ENCODE results near the gene FMN1. TPM values are rescaled to one million over a fixed set of nuclear protein-coding genes. Genes with fewer than 3 reads are reported as not detected.

The FMN1 gene
- total and polyA plus RNA-seq, 2 of the 8 experiments (the other 6 are each of a cell fraction or from before 2014, with no cell fraction given), result 0.27 to 3.7 TPM

DNA sequence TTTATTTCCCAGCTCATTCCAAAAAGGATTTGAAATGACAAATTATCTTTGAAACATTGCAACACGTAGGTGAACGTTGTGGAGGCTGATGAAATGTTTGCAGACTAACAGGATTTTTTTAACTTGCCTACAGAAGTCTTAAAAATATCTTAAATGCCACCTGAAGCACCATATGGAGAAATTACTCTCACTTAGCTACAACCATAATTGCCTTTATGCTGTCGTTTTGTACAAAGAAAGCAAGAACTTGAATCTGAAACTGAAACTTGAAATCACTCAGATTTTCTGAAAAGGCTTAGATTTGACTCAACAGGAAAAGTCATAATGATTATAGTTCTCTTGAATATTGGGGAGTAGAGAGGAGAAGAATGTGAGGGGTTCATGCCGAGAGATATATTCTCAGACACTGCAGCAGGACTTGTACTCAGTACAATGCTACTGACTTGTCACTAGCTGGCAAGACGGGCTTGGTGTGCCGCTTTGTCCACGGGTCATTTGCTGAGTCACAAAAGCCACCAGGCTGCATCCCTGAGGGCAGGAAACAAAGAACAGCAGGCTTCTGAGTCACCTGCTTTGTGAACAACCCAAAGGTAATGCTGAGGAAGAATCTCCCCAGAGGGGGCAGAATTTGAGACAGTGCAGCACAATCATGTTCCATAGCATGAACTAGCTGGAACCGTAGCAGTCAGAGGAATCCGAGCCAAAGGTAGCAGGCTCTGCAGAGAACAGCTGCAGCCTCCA, 7.1 kb upstream of the FMN1 start (continued):
- TF ChIP-seq, protein P1, sequence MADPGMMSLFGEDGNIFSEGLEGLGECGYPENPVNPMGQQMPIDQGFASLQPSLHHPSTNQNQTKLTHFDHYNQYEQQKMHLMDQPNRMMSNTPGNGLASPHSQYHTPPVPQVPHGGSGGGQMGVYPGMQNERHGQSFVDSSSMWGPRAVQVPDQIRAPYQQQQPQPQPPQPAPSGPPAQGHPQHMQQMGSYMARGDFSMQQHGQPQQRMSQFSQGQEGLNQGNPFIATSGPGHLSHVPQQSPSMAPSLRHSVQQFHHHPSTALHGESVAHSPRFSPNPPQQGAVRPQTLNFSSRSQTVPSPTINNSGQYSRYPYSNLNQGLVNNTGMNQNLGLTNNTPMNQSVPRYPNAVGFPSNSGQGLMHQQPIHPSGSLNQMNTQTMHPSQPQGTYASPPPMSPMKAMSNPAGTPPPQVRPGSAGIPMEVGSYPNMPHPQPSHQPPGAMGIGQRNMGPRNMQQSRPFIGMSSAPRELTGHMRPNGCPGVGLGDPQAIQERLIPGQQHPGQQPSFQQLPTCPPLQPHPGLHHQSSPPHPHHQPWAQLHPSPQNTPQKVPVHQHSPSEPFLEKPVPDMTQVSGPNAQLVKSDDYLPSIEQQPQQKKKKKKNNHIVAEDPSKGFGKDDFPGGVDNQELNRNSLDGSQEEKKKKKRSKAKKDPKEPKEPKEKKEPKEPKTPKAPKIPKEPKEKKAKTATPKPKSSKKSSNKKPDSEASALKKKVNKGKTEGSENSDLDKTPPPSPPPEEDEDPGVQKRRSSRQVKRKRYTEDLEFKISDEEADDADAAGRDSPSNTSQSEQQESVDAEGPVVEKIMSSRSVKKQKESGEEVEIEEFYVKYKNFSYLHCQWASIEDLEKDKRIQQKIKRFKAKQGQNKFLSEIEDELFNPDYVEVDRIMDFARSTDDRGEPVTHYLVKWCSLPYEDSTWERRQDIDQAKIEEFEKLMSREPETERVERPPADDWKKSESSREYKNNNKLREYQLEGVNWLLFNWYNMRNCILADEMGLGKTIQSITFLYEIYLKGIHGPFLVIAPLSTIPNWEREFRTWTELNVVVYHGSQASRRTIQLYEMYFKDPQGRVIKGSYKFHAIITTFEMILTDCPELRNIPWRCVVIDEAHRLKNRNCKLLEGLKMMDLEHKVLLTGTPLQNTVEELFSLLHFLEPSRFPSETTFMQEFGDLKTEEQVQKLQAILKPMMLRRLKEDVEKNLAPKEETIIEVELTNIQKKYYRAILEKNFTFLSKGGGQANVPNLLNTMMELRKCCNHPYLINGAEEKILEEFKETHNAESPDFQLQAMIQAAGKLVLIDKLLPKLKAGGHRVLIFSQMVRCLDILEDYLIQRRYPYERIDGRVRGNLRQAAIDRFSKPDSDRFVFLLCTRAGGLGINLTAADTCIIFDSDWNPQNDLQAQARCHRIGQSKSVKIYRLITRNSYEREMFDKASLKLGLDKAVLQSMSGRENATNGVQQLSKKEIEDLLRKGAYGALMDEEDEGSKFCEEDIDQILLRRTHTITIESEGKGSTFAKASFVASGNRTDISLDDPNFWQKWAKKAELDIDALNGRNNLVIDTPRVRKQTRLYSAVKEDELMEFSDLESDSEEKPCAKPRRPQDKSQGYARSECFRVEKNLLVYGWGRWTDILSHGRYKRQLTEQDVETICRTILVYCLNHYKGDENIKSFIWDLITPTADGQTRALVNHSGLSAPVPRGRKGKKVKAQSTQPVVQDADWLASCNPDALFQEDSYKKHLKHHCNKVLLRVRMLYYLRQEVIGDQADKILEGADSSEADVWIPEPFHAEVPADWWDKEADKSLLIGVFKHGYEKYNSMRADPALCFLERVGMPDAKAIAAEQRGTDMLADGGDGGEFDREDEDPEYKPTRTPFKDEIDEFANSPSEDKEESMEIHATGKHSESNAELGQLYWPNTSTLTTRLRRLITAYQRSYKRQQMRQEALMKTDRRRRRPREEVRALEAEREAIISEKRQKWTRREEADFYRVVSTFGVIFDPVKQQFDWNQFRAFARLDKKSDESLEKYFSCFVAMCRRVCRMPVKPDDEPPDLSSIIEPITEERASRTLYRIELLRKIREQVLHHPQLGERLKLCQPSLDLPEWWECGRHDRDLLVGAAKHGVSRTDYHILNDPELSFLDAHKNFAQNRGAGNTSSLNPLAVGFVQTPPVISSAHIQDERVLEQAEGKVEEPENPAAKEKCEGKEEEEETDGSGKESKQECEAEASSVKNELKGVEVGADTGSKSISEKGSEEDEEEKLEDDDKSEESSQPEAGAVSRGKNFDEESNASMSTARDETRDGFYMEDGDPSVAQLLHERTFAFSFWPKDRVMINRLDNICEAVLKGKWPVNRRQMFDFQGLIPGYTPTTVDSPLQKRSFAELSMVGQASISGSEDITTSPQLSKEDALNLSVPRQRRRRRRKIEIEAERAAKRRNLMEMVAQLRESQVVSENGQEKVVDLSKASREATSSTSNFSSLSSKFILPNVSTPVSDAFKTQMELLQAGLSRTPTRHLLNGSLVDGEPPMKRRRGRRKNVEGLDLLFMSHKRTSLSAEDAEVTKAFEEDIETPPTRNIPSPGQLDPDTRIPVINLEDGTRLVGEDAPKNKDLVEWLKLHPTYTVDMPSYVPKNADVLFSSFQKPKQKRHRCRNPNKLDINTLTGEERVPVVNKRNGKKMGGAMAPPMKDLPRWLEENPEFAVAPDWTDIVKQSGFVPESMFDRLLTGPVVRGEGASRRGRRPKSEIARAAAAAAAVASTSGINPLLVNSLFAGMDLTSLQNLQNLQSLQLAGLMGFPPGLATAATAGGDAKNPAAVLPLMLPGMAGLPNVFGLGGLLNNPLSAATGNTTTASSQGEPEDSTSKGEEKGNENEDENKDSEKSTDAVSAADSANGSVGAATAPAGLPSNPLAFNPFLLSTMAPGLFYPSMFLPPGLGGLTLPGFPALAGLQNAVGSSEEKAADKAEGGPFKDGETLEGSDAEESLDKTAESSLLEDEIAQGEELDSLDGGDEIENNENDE (IDR thresholded peaks at IDR 0.05; ENCODE audit: insufficient replicate concordance, low read length), result no peak
- TF ChIP-seq SP1 (IDR thresholded peaks at IDR 0.05; ENCODE audit: low read depth, low read length) (no peak), MAFK (IDR thresholded peaks at IDR 0.05; ENCODE audit: low read depth, low read length) (peak; percentile 87), SAP30 (IDR thresholded peaks at IDR 0.05; ENCODE audit: insufficient read depth, insufficient replicate concordance, low read length) (no peak), PHF8 (conservative IDR thresholded peaks at IDR 0.05; ENCODE audit: low read depth, low read length) (no peak), RNF2 (IDR thresholded peaks at IDR 0.05; ENCODE audit: borderline replicate concordance, low read depth, low read length, missing control alignments, poor library complexity, severe bottlenecking) (no peak), CREB1 (IDR thresholded peaks at IDR 0.05) (no peak), HDAC2 (IDR thresholded peaks at IDR 0.05; ENCODE audit: borderline replicate concordance in 1 of 2, low read depth in 2 of 2, low read length in 2 of 2) (no peak), POLR2A (IDR thresholded peaks at IDR 0.05; ENCODE audit: control extremely low read depth in 1 of 2, low read depth in 2 of 2, low read length in 2 of 2) (no peak), TEAD4 (IDR thresholded peaks at IDR 0.05; ENCODE audit: low read depth, low read length) (no peak)
